Gastrocnemius medialis (tissue), 4 donors: Measurements from ENCODE around the gene KCNK4.

Experiments
- CTCF ChIP-seq, 5 experiments: fragments of 450-650 bp in 3 of 5; fragments of 200-600 bp in 2 of 5; sonication (generic) in 2 of 5; IDR thresholded peaks in 4 of 5; conservative IDR thresholded peaks in 1 of 5; 1 replicate in 4 of 5; 2 replicates in 1 of 5; pipeline ENCODE4 v1.5.1; 2016 to 2019; ENCODE audit warnings: antibody characterized with exemption in 5 of 5, mild to moderate bottlenecking in 3 of 5, moderate library complexity in 3 of 5
- POLR2A ChIP-seq, 2 donors: fragments of 450-650 bp; IDR thresholded peaks; one replicate each; pipeline ENCODE4 v1.6.1; 2017; ENCODE audit warnings: antibody characterized with exemption in 2 of 2, mild to moderate bottlenecking in 2 of 2, moderate library complexity in 2 of 2

- TF ChIP-seq CTCF (IDR thresholded peaks at IDR 0.05 in 4 of 5, conservative IDR thresholded peaks at IDR 0.05 in 1 of 5) = no peak
- no peak for TF ChIP-seq POLR2A (IDR thresholded peaks at IDR 0.05)
Measured at GRCh38 chr11:64247729-64248531, 43.2 kb upstream of the KCNK4 start.
